ENCODE results near the gene CREB5. TPM values are rescaled to one million over a fixed set of nuclear protein-coding genes. Genes with fewer than 3 reads are reported as not detected.
A peak's percentile ranks its signal among the peaks of the same experiment; 100 is the strongest.

CREB5 gene
- total RNA-seq, 1 donor from 2014 or later = 4.5 TPM

- intact Hi-C loops (cut with micrococcal nuclease) = no loop called here
- DNase-seq (no peak), ATAC-seq (no peak)
Measured at GRCh38 chr7:28617308-28617880, 205.1 kb downstream of the CREB5 start.

GRCh38 chr7:28618383-28618782 is 206.1 kb downstream of the CREB5 start:
- DNase-seq (no peak), ATAC-seq (no peak)
- intact Hi-C loops (cut with micrococcal nuclease) = no loop called here

DNA sequence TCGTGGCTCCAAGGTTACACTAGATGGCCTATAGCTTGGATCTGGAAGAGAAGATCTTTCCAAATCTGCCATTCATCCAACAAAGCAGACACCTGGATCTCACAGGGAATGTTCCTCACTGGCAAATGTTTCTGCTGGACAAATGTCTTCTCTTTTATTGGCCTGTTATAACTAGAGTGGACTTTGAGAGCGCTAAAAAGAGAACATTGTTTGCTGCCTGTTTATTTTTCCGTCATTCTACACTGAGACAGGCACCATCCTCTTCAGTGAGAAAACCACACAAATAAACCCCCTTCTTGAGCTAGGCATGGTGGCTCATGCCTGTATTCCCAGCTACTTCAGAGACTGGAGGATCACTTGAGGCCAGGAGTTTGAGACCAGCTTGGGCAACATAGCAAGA is 206.9 kb downstream of the CREB5 start:
- no peak for DNase-seq
- intact Hi-C loops (cut with micrococcal nuclease) = no loop called here
- no peak for ATAC-seq

DNA sequence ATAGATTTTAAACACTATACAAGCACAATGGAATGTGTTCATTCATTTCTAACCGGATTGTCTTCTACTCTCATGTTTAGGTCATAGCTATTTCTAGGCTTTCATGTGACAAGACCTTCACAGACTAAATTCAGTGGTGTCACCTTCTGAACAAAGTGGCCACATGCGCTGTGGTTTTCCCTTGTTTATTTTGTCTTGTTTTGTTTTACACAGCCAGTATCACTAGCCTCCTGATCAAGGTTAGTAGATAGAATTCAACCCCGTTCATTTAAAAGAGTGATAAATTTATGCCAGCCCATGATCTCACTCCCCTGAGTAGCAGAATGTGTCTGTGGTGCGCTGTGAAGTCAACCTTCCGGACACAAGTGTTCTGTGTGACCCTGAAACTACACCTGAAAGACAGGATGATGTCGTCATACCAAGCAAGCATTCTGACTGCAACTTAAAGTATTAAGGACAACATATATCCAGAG is 209.1 kb downstream of the CREB5 start:
- ATAC-seq (peak; percentile 72), DNase-seq (no peak)
- intact Hi-C loops (cut with micrococcal nuclease) = loop anchor here (5.0 to 10.0 kb wide), 2 partner anchors 214 to 233 kb away; no protein-coding TSS in a partner anchor

DNA sequence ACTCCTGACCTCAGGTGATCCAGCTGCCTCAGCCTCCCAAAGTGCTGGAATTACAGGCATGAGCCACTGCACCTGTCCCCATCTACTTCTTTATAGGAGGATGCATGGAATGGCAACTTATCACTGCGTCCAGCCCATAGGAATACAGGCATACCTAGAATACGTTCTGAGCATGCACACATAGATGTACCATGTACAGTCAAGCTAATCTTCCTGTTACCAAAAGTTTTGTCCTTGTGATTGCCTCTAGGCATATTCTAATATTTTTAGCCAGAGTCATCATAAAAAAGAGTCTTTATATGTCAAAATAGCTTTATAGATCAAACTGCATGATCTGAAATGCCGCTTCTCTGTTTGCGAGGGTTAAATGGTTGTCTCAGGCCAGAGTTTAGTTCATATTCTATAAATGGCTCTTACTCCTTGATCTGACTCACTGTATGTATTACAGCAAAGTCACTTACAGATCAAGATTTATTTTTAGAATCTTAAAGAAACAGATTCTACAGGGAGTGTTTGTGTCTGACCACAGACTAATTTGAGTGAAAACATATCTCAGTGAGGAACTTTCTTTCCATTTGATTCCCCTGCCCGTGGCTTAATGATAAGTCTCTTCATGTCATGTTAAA is 210.9 kb downstream of the CREB5 start:
- intact Hi-C loops (cut with micrococcal nuclease) = loop anchor here (5.0 to 10.0 kb wide), 2 partner anchors 216 to 232 kb away; no protein-coding TSS in a partner anchor
- ATAC-seq = peak; percentile 69
- no peak for DNase-seq

DNA sequence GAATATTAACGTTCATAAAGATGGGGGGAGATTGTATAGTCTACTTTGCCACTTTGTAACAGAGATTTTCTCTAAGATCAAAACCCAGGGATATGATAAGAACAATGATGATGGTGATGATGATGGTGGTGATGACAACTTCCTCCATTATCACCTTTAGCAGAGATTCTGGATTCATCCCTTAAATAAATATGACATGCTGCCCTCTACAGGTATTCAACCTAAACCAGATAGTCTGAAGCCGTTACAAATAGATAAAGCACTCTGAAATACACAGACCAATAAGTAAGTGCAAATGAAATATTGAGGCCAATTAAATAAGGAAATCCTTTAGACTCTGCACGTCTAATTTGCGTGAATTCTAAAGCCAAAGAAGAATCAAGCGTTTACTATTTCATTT is 211.5 kb downstream of the CREB5 start:
- intact Hi-C loops (cut with micrococcal nuclease) = loop anchor here (5.0 to 10.0 kb wide), 2 partner anchors 217 to 231 kb away; no protein-coding TSS in a partner anchor
- ATAC-seq = peak; percentile 33
- DNase-seq = no peak

DNA sequence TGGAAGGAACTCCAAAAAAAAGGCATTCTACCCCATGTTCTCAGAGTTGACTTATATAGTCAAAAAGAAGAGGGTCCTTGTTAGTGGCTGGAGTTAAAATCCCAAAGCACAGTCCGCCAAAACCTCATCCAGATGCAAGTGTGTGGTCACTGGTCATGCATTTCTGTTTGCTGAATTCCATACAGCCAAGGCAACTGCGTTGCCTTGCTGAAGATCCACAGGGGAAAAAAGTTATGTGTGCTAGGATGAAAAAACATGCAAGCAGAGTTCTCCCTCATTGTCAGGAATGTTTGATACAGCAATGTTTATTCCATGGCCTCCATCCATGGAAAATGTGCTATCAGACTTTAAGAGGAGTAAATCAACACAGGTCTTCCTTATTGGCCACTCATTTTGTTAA is 213.1 kb downstream of the CREB5 start:
- intact Hi-C loops (cut with micrococcal nuclease) = loop anchor here (10.0 kb wide), 1 partner anchor 229 kb away; no protein-coding TSS in a partner anchor
- DNase-seq = no peak
- ATAC-seq = no peak

- intact Hi-C loops (cut with micrococcal nuclease) = loop anchor here (10.0 kb wide), 1 partner anchor 229 kb away; no protein-coding TSS in a partner anchor
- no peak for ATAC-seq
- DNase-seq = no peak
Measured at GRCh38 chr7:28626221-28626620, 213.9 kb downstream of the CREB5 start.

DNA sequence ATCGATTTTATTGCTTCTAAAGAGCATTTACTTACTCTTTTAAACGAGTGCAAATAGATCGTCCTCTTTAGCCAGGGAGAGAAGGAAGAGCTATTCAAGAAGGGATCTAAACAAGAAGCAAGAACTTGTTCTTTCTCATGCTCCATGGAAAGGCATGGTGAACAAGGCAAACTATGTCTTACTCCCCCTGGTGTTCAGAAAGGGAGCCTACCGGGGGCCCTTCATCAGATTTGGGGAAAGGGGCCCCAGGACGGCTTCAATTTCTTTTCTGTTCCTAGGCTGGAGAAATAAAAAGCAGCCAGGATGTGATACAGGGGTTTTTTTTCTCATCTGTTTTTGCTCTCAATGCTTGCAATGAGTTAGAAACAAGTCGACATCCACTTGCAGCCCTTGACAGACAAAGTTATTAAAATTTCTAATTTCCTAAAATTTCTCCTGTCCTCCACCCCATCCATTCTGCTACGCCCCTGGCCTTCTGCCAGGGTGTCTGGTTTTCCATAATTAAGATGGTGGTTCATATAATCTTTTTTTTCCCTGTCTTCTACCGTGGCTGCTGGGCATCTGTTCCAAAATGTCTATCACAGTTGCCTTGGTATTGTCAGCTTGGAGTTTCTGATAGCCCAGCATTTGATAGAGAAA is 214.4 kb downstream of the CREB5 start:
- DNase-seq = peak; percentile 37
- ATAC-seq = peak; percentile 22
- intact Hi-C loops (cut with micrococcal nuclease) = loop anchor here (10.0 kb wide), 1 partner anchor 228 kb away; no protein-coding TSS in a partner anchor

DNA sequence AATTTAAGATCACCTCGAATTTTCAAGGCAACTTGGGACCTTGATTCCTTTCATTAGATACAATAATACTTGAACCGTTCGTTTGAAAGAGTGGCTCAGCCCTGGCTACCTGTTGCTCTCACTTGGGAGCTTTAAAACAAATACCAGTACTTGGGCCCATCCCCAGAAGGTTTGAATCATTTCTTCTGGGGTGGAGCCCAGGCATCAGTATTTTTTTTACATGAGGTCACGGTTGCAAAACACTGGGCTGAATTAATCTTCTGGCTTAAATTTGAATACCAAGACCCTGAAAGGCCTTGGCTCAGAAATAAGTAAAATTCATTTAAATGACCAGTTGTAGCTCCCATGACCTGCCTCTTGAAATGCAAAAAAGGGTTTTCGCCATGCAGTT is 214.9 kb downstream of the CREB5 start:
- DNase-seq (no peak), ATAC-seq (peak; percentile 31)
- intact Hi-C loops (cut with micrococcal nuclease) = loop anchor here (10.0 kb wide), 1 partner anchor 228 kb away; no protein-coding TSS in a partner anchor

DNA sequence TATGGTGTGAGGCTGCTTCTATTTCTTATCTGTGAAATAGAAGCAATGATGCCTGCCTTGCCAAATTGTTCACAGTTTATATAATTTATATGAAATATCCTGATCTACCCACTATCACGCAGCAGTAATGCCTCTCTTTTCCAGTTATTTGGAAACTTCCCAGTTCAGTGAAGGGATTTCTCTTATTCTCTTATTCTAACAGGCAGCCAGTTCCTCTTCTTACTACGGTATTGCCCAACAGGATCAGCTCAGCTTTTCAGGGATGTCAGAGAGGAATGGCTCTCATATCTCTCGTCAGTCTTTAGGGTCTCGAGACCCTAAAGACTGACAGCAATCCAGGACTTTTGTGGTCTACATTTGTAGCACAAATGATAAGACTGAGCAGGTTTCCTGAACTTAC is 215.6 kb downstream of the CREB5 start:
- intact Hi-C loops (cut with micrococcal nuclease) = loop anchor here (10.0 kb wide), 1 partner anchor 227 kb away; no protein-coding TSS in a partner anchor
- DNase-seq (no peak), ATAC-seq (no peak)

- DNase-seq (peak; percentile 62), ATAC-seq (peak; percentile 68)
- intact Hi-C loops (cut with micrococcal nuclease) = loop anchor here (10.0 kb wide), 1 partner anchor 225 kb away; no protein-coding TSS in a partner anchor
Measured at GRCh38 chr7:28629216-28629842, 217.0 kb downstream of the CREB5 start.

GRCh38 chr7:28630350-28630749 is 218.0 kb downstream of the CREB5 start:
- ATAC-seq (no peak), DNase-seq (no peak)
- intact Hi-C loops (cut with micrococcal nuclease) = no loop called here

- ATAC-seq = no peak
- intact Hi-C loops (cut with micrococcal nuclease) = no loop called here
- no peak for DNase-seq
Measured at GRCh38 chr7:28631995-28632394, 219.7 kb downstream of the CREB5 start.

DNA sequence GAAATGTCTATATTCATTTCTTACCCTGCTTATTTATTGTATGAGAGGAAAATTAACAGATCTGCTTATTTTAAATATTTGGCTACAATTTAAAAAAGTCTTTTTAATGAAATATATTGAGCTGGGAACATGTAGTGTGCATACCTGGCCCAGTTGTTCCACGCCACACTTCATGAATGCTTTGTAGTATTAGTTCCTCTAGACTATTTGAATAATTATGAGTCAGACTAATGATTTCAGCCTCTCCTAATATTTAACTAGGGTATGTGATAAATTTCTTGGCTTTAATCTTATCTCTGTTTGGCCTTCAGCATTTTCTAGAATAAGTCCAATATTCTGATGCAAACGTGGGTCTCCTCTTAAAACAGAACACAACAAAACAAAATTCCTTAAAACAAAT is 226.6 kb downstream of the CREB5 start:
- ATAC-seq (no peak), DNase-seq (no peak)
- intact Hi-C loops (cut with micrococcal nuclease) = no loop called here

DNA sequence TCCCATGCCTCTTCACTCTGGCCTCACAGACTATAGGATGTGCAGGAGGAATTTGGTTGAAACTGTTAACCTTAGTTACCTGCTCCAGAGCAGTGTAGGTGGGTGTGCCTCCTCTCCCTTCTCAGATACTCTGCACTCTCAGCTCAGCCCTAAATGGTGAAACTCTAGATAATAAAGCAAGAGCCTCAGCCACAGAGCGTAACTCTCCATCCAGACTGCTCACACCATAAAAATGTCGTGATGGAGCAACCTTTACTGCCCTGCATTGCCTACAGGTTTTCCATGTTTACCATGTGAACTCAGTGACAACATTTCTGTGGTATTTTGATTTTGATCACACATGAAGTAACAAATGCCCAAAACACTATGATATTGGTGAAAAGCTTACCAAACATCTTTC is 227.7 kb downstream of the CREB5 start:
- intact Hi-C loops (cut with micrococcal nuclease) = no loop called here
- ATAC-seq = no peak
- DNase-seq = no peak

DNA sequence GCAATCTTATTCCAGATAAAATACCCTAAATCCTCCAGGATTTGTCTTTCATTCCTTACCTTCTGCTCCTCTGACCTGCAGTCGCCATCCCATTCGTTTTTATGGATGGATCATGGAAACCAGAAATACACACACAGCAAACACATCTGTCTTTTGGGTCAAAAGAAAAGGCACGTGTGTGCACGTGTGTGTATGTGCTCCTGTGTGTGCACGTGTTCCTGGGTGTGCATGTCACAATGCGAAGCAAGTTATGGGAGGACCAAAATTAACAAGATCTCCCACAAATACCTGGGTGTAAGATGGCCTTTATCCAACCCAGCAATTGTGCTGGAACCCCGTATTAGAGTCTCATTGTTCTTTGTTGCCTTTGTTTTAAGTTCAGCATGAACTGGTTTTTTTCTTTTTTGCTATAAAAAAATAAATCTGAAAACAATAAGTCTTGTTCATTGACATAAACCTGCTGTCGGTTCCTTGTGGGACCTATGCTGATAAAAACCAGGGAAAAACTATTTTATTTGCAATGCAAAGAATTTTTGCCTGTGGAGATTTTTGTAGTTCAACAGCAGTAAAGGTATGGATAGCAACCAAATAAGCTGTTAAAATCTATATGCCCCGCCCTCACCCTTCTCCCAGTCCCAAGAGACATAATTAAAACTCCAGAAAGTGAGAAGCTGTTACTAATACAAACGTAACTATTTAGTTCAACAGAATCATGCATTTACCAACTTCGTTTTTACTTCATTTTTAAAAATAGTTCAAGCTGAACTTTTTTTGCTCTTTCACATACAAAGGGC is 229.6 kb downstream of the CREB5 start:
- DNase-seq (no peak), ATAC-seq (no peak)
- intact Hi-C loops (cut with micrococcal nuclease) = no loop called here

- ATAC-seq = no peak
- intact Hi-C loops (cut with micrococcal nuclease) = no loop called here
- DNase-seq = no peak
Measured at GRCh38 chr7:28643188-28643569, 230.9 kb downstream of the CREB5 start.

All from left ventricle myocardium superior (tissue), 1 donor.